T47D (cell line): ENCODE measurements around the gene TRIM52.

ENCODE experiments used
- DNase-seq, 2 experiments: peaks; one replicate each; pipeline versions ENCODE4 v3.0.0 to v3.0.0-alpha.2; 2011 to 2012; ENCODE audit warnings: low read depth in 1 of 2, low spot score in 1 of 2
- JUND ChIP-seq: IDR thresholded peaks from 2 replicates; pipeline ENCODE4 v1.6.1; 2012; ENCODE audit warnings: low read depth
- in situ Hi-C: cut with HindIII; loops from 2 replicates; pipeline ENCODE4 v1.10.0; 2016; ENCODE audit warnings: low sequenced_read_pairs, low pct_unique_long_range_greater_than_20kb

Gene TRIM52

DNA sequence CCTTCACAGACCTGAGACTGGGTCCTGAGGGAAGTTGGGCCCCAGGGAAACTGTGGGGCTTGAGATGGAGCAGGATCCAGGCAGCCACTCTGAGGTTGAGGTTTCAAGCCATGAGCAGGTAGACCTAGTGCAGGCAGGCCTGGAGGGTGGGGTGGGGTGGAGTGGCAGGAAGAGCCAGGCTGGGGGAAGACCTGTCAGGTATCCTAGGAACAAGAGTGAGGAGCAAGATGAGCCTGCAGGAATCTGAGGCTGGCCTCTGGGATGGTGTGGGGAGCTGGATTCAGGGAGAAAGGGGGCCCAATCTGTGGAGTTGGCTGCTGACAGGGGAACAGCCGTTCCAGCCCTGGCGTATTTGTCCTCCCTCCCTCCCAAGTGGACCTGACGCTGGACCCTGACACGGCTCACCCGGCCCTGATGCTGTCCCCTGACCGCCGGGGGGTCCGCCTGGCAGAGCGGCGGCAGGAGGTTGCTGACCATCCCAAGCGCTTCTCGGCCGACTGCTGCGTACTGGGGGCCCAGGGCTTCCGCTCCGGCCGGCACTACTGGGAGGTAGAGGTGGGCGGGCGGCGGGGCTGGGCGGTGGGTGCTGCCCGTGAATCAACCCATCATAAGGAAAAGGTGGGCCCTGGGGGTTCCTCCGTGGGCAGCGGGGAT lies 27.0 kb downstream of the TRIM52 start:
- TF ChIP-seq JUND, result no peak
- no peak for DNase-seq
- in situ Hi-C loops, result no loop called here

DNA sequence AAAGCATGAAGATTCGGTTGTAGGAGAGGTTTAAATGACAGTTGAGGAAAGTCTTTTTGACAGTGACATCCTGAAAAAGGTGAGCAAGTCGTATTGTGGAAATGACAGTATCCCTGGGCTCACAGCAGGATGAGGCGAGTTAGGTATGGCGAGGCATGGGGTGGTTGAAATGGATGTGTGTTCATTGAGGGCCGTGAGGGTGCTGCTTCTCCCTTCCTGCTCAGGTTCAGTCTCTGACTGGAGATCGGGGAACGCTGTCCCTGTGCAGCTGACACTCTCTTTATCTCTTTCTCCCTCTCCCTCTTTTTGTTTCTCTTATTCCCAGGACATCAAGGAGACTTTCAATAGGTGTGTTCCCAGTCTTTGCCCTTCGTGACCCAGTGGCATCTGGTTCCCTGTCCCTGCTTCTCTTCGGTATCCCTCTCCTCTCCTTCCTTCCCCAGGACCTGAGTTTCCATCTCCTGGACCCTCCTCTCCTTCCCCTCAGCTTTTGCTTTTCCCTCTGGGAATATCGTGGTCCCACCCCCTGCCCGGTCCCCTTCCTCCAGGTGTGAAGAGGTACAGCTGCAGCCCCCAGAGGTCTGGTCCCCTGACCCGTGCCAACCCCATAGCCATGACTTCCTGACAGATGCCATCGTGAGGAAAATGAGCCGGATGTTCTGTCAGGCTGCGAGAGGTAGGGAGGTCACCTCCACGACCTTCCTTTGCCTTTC lies 27.7 kb downstream of the TRIM52 start:
- in situ Hi-C loops, result no loop called here
- no peak for TF ChIP-seq JUND
- DNase-seq, result no peak

DNA sequence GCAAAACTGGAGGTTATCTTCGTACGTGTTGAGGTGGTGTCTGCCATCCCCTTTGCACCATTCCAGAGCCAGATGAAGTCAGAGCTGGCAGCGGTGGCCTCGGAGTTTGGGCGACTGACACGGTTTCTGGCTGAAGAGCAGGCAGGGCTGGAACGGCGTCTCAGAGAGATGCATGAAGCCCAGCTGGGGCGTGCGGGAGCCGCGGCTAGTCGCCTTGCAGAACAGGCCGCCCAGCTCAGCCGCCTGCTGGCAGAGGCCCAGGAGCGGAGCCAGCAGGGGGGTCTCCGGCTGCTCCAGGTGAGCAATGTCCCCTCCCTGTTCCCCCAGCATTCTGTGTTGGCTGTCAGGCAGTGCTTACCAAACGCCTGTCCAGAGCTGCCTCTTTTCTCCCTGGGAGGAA lies 28.4 kb downstream of the TRIM52 start:
- TF ChIP-seq JUND, result no peak

DNA sequence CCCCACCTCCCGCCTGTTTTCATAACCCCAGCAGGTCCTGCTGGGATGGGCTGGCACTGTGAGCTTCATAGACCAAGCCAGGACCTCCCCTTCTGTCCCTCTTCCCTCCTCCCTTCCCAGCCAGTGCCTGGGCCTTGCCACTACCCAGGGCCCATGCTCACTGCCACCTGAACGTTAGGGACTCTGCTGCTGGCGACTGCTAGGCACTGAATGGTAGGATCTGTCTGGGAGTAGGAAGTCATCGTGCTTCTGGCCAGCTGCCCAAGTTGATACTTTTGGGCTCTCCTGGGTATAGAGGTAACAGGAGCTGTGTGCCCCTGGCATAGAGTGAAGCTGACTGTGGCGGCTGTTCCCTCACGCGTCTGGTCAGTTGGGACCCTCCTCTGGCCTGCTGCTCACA lies 29.5 kb downstream of the TRIM52 start:
- no peak for DNase-seq
- TF ChIP-seq JUND, result no peak
- in situ Hi-C loops, result no loop called here

More for the DNA sequence above, 28.4 kb downstream of the TRIM52 start:
- no peak for DNase-seq
- in situ Hi-C loops, result no loop called here

DNA sequence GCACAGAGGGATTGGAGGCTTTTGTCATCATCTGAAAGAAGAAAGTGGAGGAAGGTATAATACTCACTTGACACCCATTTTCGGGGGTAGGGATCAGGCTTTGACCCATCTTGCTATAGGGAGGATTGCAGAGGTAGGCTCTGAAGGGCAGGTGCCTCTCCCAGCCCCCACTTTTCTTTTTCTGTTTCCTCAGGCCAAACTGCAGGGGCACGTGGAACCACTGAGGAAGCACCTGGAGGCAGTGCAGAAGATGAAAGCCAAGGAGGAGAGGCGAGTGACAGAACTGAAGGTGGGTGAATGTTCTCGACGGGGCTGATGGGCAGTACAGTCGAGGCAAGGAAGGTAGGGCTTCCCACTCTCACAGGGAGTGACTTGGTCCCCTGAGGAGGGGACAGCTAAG lies 30.4 kb downstream of the TRIM52 start:
- in situ Hi-C loops, result no loop called here
- DNase-seq, result no peak
- TF ChIP-seq JUND, result no peak

DNA sequence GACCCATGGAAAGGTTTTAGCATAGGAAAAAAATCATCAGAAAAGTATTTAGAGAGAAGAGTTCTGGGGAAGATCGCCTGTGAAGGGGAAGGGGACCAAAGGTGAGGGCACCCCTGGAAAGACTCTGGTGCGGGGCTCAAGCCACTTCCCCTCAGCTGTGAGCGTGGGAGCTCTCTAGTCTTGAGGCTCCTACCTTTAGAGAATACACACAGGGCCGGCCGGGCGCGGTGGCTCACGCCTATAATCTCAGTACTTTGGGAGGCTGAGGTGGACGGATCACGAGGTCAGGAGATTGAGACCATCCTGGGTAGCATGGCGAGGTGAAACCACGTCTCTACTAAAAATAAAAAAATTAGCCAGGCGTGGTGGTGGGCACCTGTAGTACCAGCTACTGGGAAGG lies 30.9 kb downstream of the TRIM52 start:
- in situ Hi-C loops, result no loop called here
- no peak for TF ChIP-seq JUND
- DNase-seq, result no peak

DNA sequence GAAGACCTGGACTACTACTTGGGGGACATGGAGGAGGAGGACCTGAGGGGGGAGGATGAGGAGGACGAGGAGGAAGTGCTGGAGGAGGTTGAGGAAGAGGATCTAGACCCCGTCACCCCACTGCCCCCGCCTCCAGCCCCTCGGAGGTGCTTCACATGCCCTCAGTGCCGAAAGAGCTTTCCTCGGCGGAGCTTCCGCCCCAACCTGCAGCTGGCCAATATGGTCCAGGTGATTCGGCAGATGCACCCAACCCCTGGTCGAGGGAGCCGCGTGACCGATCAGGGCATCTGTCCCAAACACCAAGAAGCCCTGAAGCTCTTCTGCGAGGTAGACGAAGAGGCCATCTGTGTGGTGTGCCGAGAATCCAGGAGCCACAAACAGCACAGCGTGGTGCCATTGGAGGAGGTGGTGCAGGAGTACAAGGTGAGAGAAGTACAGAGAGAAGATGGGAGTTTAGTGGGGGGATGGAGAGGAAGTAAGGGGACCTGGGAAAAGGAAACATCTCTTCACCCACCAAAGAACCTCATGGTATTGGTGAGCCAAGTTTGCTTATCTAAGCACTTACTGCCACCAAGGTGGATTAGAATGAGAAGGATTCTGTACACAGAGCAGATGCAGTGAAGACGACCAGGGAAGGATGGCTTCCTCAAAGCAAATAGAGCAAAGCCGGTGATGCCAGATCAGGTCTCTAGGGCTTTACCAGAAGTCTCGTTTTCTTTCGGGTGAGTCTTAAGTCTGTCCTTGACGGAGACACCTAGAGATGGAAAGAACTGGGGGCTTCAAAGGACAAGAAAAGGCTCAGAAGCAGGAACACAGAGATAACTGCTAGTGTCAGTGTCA lies 36.3 kb downstream of the TRIM52 start:
- DNase-seq, result no peak
- no peak for TF ChIP-seq JUND
- in situ Hi-C loops, result no loop called here

DNA sequence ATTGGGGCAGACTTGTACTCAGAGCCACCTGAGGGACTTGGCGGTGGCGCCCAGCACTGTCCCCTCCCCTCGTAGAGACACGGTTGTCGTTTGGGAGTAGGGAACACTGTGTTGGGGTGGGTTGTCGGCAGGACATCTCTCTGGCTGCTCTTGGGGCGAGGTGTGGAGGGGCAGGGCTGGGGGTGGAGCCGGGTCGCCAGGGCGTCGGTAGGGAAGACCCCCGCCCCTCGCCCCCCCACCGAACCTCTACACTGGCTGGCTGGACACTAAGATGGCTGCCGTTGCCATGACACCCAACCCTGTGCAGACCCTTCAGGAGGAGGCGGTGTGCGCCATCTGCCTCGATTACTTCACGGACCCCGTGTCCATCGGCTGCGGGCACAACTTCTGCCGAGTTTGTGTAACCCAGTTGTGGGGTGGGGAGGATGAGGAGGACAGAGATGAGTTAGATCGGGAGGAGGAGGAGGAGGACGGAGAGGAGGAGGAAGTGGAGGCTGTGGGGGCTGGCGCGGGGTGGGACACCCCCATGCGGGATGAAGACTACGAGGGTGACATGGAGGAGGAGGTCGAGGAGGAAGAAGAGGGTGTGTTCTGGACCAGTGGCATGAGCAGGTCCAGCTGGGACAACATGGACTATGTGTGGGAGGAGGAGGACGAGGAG lies 37.1 kb downstream of the TRIM52 start:
- in situ Hi-C loops, result no loop called here
- DNase-seq, result no peak
- no peak for TF ChIP-seq JUND

DNA sequence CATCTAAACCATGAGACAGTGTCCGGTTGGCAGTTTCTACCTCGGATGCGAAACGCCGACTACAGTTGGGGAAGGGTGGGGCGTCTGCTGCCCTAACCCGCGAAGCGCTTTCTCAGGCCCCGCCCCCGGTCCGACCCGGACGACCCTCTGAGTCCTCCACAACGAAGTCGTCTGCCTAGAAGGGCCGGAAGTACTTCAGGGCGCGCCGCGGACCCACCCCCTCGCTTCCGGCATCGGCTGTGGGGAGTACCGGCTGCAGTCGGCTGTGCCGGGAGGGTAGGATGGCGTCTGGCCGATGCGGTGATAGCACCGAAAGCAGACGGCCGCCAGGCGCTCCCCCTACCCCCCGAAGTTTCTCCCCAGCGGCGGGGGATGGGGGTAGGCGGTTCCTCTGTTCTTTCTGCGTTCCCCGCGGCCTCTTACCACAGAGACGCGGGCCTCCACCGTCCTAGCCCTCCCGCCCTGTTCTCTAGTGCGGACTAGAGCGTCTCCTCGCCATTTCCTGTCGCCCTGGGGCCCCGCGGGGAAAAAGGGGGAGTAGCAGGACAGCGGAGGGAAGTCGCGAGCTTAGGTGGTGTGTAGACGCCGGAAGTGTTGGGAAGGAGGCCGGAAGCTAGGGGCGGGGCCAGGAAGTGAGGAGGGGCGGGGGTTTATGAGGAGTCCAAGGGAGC lies 37.8 kb downstream of the TRIM52 start, which contains the start of gene TRIM41:
TRIM41 (plus strand) TSS at position 224 of the 671 bp plus-strand sequence. CDS start 719 bp downstream, outside the sequence.
- no peak for TF ChIP-seq JUND
- in situ Hi-C loops, result no loop called here
- peak; percentile 80 to 99 for DNase-seq

DNA sequence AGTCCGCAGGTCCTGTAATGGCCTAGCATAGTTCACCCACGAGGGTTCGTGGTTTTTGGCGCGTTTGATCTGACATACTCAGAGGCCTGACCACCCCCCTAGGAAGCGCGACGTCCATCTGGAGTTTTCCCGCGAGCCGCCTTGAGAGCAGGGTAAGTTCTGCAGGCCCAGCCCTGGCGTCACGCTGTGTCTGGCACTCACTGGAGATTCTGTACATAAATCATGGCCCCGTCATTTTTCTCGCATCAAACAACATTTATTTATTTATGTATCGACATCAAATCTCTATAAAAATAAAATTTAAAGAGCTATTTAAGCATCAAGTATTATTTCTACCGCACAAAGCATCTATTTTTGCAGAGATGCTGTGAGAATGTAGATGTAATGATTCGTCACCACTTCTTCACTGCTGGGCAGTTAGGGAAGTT lies 38.3 kb downstream of the TRIM52 start:
- in situ Hi-C loops, result no loop called here
- DNase-seq, result no peak
- no peak for TF ChIP-seq JUND

DNA sequence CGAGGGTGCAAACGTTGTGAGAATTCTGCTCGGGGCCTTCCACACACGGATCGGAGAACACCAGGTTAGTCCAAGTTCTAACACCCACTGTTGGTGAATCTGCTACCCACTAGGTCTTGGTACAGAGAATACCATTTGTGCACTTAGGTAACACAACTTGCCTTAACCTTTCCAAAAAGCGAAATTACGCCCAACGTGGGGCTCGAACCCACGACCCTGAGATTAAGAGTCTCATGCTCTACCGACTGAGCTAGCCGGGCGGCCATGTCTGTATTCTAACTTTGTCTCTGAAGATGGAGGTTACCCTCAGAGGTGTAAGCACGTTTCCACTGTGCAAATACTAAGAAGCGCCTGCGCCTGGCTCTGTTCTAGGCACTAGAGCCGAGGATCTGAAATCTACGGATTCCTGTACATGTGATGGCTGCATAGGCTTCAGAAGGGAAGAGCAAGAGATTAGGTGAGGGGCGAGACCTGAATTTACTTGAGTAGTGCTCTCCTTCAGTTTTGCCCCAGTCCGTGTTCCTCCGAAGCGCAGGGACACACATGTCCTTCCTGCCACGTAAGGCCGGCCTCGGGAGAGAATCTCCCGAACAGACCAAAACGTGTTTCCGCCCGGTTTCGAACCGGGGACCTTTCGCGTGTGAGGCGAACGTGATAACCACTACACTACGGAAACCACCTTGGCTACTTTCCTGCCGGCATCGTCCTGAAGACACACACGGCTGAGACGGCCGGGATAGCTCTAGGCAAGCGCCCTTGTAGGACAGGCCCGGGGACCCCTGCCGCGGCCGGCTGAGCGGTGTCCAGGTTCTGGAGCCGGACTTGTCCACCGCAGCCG lies 38.9 kb downstream of the TRIM52 start:
- TF ChIP-seq JUND, result no peak
- DNase-seq, result peak in 1 of 2 experiments; percentile 95

More for the DNA sequence above, 38.9 kb downstream of the TRIM52 start:
- in situ Hi-C loops, result no loop called here
